ENCODE data around the gene BHLHA9.

DNA sequence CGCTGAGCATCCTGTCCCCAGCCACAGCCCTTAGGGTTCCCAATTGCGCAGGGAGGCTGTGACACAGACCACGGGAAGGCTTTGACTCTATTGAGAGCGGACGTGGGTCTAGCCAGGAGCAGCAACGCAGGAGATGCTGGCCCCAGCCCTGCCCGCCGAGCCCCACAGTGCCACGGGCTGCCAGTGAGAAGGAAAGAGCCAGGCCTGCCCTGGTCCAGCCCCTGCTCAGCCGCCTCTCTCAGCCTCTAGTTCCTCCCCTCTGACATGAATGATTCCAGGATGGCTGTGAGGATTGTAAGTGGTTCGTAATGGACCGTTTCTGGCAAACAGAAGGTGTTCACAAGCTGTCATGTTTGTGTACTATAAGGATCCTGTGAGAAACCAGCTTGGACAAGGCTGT lies 2.5 kb downstream of the BHLHA9 start:
- TF ChIP-seq POLR2A (IDR thresholded peaks at IDR 0.05; ENCODE audit: low read depth, low read length): no peak
- no peak for TF ChIP-seq TAF1 (IDR thresholded peaks at IDR 0.05; ENCODE audit: borderline replicate concordance, low read depth, low read length)

All from GM12892 (cell line).